Esophagus muscularis mucosa (tissue), 3 donors: ENCODE results near the gene IL22.

Experiments
- POLR2AphosphoS5 ChIP-seq, 2 donors: sonication (generic); formaldehyde crosslinking; IDR thresholded peaks; one replicate each; pipeline ENCODE4 v1.6.1; 2017; ENCODE audit warnings: antibody characterized with exemption in 2 of 2
- TF ChIP-seq, protein P1 (sequence below), 3 experiments: fragments of 200-600 bp in 2 of 3; fragments of 450-650 bp in 1 of 3; sonication (generic) in 2 of 3; IDR thresholded peaks; one replicate each; pipeline ENCODE4 v1.5.1; 2017 to 2019; ENCODE audit warnings: antibody characterized with exemption in 3 of 3, mild to moderate bottlenecking in 2 of 3, moderate library complexity in 1 of 3

- TF ChIP-seq, protein P1, sequence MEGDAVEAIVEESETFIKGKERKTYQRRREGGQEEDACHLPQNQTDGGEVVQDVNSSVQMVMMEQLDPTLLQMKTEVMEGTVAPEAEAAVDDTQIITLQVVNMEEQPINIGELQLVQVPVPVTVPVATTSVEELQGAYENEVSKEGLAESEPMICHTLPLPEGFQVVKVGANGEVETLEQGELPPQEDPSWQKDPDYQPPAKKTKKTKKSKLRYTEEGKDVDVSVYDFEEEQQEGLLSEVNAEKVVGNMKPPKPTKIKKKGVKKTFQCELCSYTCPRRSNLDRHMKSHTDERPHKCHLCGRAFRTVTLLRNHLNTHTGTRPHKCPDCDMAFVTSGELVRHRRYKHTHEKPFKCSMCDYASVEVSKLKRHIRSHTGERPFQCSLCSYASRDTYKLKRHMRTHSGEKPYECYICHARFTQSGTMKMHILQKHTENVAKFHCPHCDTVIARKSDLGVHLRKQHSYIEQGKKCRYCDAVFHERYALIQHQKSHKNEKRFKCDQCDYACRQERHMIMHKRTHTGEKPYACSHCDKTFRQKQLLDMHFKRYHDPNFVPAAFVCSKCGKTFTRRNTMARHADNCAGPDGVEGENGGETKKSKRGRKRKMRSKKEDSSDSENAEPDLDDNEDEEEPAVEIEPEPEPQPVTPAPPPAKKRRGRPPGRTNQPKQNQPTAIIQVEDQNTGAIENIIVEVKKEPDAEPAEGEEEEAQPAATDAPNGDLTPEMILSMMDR (IDR thresholded peaks at IDR 0.05) = no peak
- no peak for TF ChIP-seq POLR2AphosphoS5 (IDR thresholded peaks at IDR 0.05)
These were observed 44.5 kb upstream of the IL22 start for GRCh38 chr12:68297929-68298328.
